Brain microvascular endothelial cell (primary cell): ENCODE measurements around the gene TESMIN.

Source experiments
- DNase-seq: peaks from one replicate; pipeline ENCODE4 v3.0.0-alpha.2; 2020
- H3K27ac ChIP-seq: fragments of 250-450 bp; sonication (Bioruptor Pico); 2 replicates; pipeline ENCODE4 v1.5.1; 2020; ENCODE audit warnings: mild to moderate bottlenecking, moderate library complexity
- H3K27me3 ChIP-seq: fragments of 250-450 bp; sonication (Bioruptor Pico); replicated peaks from 2 replicates; pipeline ENCODE4 v1.5.1; 2020; ENCODE audit warnings: mild to moderate bottlenecking
- H3K36me3 ChIP-seq: fragments of 250-450 bp; sonication (Bioruptor Pico); replicated peaks from 2 replicates; pipeline ENCODE4 v1.5.1; 2020; ENCODE audit warnings: mild to moderate bottlenecking
- H3K4me3 ChIP-seq: 2 replicates; pipeline ENCODE4 v1.5.1; 2011; ENCODE audit warnings: low read depth, mild to moderate bottlenecking, control low read depth, low read length, moderate library complexity
- CTCF ChIP-seq: IDR thresholded peaks from 2 replicates; pipeline ENCODE4 v1.5.1; 2011; ENCODE audit warnings: low read depth, mild to moderate bottlenecking, moderate library complexity, low read length, control low read depth, inconsistent platforms; ENCODE audit errors: missing control alignments
- in situ Hi-C: cut with HindIII; loops from 2 replicates; pipeline ENCODE4 v1.10.0; 2017; ENCODE audit warnings: low sequenced_read_pairs, low pct_ligation_motif_present

The TESMIN gene

GRCh38 chr11:68783216-68783821 is 32.0 kb upstream of the TESMIN start:
- Histone ChIP-seq H3K27me3 (no peaks in the 10 kb centered on the region), H3K36me3 (no peaks in the 10 kb centered on the region), H3K27ac (no peak overlapping the region), H3K4me3 (no peak overlapping the region)
- no peak for TF ChIP-seq CTCF
- DNase-seq, result no peak
- in situ Hi-C loops, result no loop called here

GRCh38 chr11:68782711-68783110 is 31.4 kb upstream of the TESMIN start:
- Histone ChIP-seq H3K27ac (no peak overlapping the region), H3K27me3 (no peaks in the 10 kb centered on the region), H3K36me3 (no peaks in the 10 kb centered on the region), H3K4me3 (no peak overlapping the region)
- TF ChIP-seq CTCF, result no peak
- DNase-seq, result no peak
- in situ Hi-C loops, result no loop called here

- in situ Hi-C loops, result no loop called here
- H3K36me3 ChIP-seq, result no peaks in the 10 kb centered on the region
- DNase-seq, result no peak
- H3K4me3 ChIP-seq, result no peak overlapping the region
- H3K27ac ChIP-seq, result no peak overlapping the region
- no peaks in the 10 kb centered on the region for H3K27me3 ChIP-seq
- TF ChIP-seq CTCF, result no peak
Observed at GRCh38 chr11:68780829-68781228, 29.5 kb upstream of the TESMIN start.

GRCh38 chr11:68778205-68778604 is 26.9 kb upstream of the TESMIN start:
- no peaks in the 10 kb centered on the region for H3K36me3 ChIP-seq

GRCh38 chr11:68776442-68777235 is 25.3 kb upstream of the TESMIN start:
- H3K27ac ChIP-seq, result no peak overlapping the region
- DNase-seq, result no peak
- in situ Hi-C loops, result no loop called here
- H3K27me3 ChIP-seq, result no peaks in the 10 kb centered on the region
- TF ChIP-seq CTCF, result no peak
- no peaks in the 10 kb centered on the region for H3K36me3 ChIP-seq
- H3K4me3 ChIP-seq, result no peak overlapping the region

More at GRCh38 chr11:68778205-68778604, 26.9 kb upstream of the TESMIN start:
- no peak for TF ChIP-seq CTCF
- no peak for DNase-seq
- Histone ChIP-seq H3K27ac (no peak overlapping the region), H3K27me3 (no peaks in the 10 kb centered on the region), H3K4me3 (no peak overlapping the region)
- in situ Hi-C loops, result no loop called here
